Bronchial epithelial cell (primary cell): ENCODE data around the gene ARHGAP42. TPM values are rescaled to one million over a fixed set of nuclear protein-coding genes. Genes with fewer than 3 reads are reported as not detected.

Experiments
- DNase-seq: peaks from one replicate; pipeline ENCODE4 v3.0.0-alpha.2; 2010; ENCODE audit warnings: low read depth
- FAIRE-seq: peaks from 2 replicates; lab custom pipeline; 2011; peaks lifted over from hg19 to GRCh38; lab: Jason Lieb, UNC
- H3K27me3 ChIP-seq: 2 replicates; pipeline ENCODE4 v1.5.1; 2011; ENCODE audit warnings: low read length; ENCODE audit not compliant: control insufficient read depth, insufficient read depth
- H3K36me3 ChIP-seq: 2 replicates; pipeline ENCODE4 v1.5.1; 2011; ENCODE audit warnings: low read length; ENCODE audit not compliant: control insufficient read depth, insufficient read depth
- H3K4me3 ChIP-seq: 2 replicates; pipeline ENCODE4 v1.5.1; 2011; ENCODE audit warnings: mild to moderate bottlenecking, low read depth, low read length, control low read depth
- CTCF ChIP-seq: IDR thresholded peaks from 2 replicates; pipeline ENCODE4 v1.5.1; 2011; ENCODE audit warnings: mild to moderate bottlenecking, moderate library complexity, low read length, control low read depth, inconsistent platforms; ENCODE audit not compliant: insufficient read depth, severe bottlenecking
- total RNA-seq: library from RNA; depleted of rRNA; stranded (reverse); fragments of >200 nt; gene quantifications from 2 replicates; pipeline ENCODE4 v1.2.1, GENCODE V29; 2014

Gene ARHGAP42
- 4.5 and 5.3 TPM in 2 replicates for total RNA-seq

DNA sequence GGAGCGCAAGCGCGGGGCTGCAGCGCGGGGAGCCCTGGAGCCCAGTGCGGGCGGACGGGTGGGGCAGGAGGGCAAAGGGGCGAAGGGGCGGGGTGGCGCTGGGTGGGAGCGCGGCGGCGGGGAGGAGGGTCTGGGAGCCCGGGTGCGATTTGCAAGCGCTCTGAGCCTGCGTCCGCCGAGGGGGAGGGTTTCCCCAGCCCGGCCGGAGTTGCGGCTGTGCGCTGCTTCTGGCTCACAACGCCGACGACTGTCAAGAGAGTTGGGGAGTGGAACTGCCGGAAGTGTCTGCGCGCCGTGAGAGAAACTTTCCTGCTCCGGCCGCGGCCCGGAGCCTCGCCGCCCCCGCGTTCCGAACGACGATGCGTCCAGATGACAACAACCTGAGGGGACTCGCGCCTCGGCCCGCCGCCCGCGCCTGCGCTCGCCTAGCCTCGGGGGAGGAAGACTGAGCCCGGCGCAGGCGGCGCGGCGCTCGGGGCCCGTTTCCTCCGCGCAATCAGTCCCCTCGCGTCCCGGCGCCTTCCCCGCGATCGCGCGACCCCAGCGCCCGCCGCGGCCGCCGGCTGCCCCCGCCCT, at the start of gene ARHGAP42:
ARHGAP42 (plus strand) TSS at position 235 of the 576 bp plus-strand sequence. CDS start 391 bp downstream, outside the sequence.
- no peak for FAIRE-seq
- DNase-seq, result peak; percentile 33
- TF ChIP-seq CTCF, result no peak
- Histone ChIP-seq H3K4me3 (peak within 1 kb of the TSS; percentile 65), H3K36me3 (no peaks in the 10 kb centered on the region), H3K27me3 (no peaks in the 10 kb centered on the region)

- DNase-seq, result no peak
- Histone ChIP-seq H3K36me3 (no peaks in the 10 kb centered on the region), H3K4me3 (no peak overlapping the region), H3K27me3 (no peaks in the 10 kb centered on the region)
- TF ChIP-seq CTCF, result no peak
- no peak for FAIRE-seq
These were observed 49.4 kb upstream of the ARHGAP42 start for GRCh38 chr11:100637706-100638105.

GRCh38 chr11:100638648-100639047, 48.4 kb upstream of the ARHGAP42 start:
- FAIRE-seq (no peak), DNase-seq (no peak)
- TF ChIP-seq CTCF, result no peak
- Histone ChIP-seq H3K4me3 (no peak overlapping the region), H3K27me3 (no peaks in the 10 kb centered on the region), H3K36me3 (no peaks in the 10 kb centered on the region)

- no peak for TF ChIP-seq CTCF
- H3K4me3 ChIP-seq, result no peak overlapping the region
- no peaks in the 10 kb centered on the region for H3K27me3 ChIP-seq
- FAIRE-seq (no peak), DNase-seq (peak; percentile 94)
- no peaks in the 10 kb centered on the region for H3K36me3 ChIP-seq
These were observed 47.9 kb upstream of the ARHGAP42 start for GRCh38 chr11:100639140-100639539.

DNA sequence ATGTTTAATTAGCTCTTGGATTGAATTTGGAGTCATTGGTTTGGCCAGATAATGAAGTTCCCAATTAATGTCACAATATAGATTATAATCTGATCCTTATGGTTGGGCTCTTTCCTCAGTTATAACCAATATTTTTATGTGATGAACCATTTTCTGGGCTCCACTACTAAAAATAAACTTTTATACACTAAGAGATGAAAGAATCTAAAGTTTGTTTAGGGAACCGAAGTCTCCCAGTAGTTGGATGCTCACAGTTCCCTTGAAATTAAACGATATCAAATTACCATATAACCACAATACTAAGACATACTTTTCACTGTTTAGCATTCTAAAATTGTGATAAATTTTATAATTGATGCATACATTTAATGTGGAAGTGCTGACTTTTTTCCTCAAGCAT, 47.0 kb upstream of the ARHGAP42 start:
- DNase-seq (no peak), FAIRE-seq (no peak)
- Histone ChIP-seq H3K27me3 (no peaks in the 10 kb centered on the region), H3K4me3 (no peak overlapping the region), H3K36me3 (no peaks in the 10 kb centered on the region)
- no peak for TF ChIP-seq CTCF

GRCh38 chr11:100640646-100641045, 46.4 kb upstream of the ARHGAP42 start:
- Histone ChIP-seq H3K27me3 (no peaks in the 10 kb centered on the region), H3K36me3 (no peaks in the 10 kb centered on the region), H3K4me3 (no peak overlapping the region)
- DNase-seq (peak; percentile 9), FAIRE-seq (no peak)
- no peak for TF ChIP-seq CTCF
